H1 (cell line): Measurements from ENCODE around the gene CTCF. TPM values are rescaled to one million over a fixed set of nuclear protein-coding genes. Genes with fewer than 3 reads are reported as not detected.

Source experiments
- BRCA1 ChIP-seq: IDR thresholded peaks from 2 replicates; pipeline ENCODE4 v1.6.1; 2012; ENCODE audit warnings: low read depth, low read length, improper control_type of control experiment
- GTF2F1 ChIP-seq: IDR thresholded peaks from 2 replicates; pipeline ENCODE4 v1.6.1; 2012; ENCODE audit warnings: low read depth, low read length, improper control_type of control experiment, borderline replicate concordance
- MAFK ChIP-seq: IDR thresholded peaks from 2 replicates; pipeline ENCODE4 v1.6.1; 2012; ENCODE audit warnings: low read depth, mild to moderate bottlenecking, improper control_type of control experiment, low read length
- NANOG ChIP-seq: IDR thresholded peaks from 2 replicates; pipeline ENCODE4 v1.6.1; 2011; ENCODE audit warnings: low read length, low read depth, mild to moderate bottlenecking, inconsistent platforms; ENCODE audit not compliant: insufficient read depth, poor library complexity, severe bottlenecking
- NRF1 ChIP-seq: IDR thresholded peaks from 2 replicates; pipeline ENCODE4 v1.6.1; 2011; ENCODE audit warnings: mild to moderate bottlenecking, low read depth, low read length, improper control_type of control experiment
- TBP ChIP-seq: IDR thresholded peaks from 2 replicates; pipeline ENCODE4 v1.6.1; 2011; ENCODE audit warnings: low read depth, low read length, improper control_type of control experiment
- polyA plus RNA-seq, 7 experiments: library from polyadenylated mRNA; depleted of rRNA in 3 of 7; stranded (reverse) in 5 of 7; unstranded in 2 of 7; fragments of >200 nt in 5 of 7; fragments of 200-250 nt in 2 of 7; gene quantifications; 1 replicate in 5 of 7; 2 replicates in 1 of 7; 4 replicates in 1 of 7; pipeline versions ENCODE4 v1.2.1 to v1.2.3, GENCODE V29; 2011 to 2013; ENCODE audit warnings: missing spikeins in 2 of 7, mixed read lengths in 2 of 7
- total RNA-seq: library from RNA; stranded (reverse); fragmentation: NEBNext Ultra II Directional; extraction: Animal tissue kit (Norgen Biotek cat#: 25700); gene quantifications from 2 replicates; pipeline ENCODE4 v1.2.1, GENCODE V29; 2021
- TF ChIP-seq, protein P1 (sequence below): IDR thresholded peaks from 2 replicates; pipeline ENCODE4 v1.6.1; 2012; ENCODE audit warnings: inconsistent platforms

The CTCF gene
- total and polyA plus RNA-seq, 2 of the 8 experiments (the other 6 are each of a cell fraction or from before 2014, with no cell fraction given) = 32.4 to 66.0 TPM

DNA sequence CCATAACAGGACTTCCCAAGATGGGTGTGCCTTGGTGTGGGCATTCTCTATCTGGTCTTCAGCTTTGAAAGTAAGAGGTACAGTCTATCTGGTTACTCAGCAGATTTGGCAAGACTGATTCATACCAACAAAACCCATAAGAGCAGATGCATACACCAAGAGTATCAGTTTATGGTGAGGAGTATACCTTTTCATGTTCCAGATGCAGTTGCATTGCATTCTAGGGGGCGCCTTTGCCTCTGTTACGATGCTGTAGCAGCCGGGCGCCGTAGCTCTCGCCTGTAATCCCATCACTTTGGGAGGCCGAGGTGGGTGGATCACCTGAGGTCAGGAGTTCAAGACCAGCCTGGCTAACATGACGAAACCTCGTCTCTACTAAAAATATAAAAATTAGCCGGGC lies 51.5 kb downstream of the CTCF start (continued):
- no peak for TF ChIP-seq NRF1
- TF ChIP-seq BRCA1 = no peak
- no peak for TF ChIP-seq MAFK
- no peak for TF ChIP-seq NANOG
- no peak for TF ChIP-seq TBP
- no peak for TF ChIP-seq GTF2F1
- TF ChIP-seq, protein P1, sequence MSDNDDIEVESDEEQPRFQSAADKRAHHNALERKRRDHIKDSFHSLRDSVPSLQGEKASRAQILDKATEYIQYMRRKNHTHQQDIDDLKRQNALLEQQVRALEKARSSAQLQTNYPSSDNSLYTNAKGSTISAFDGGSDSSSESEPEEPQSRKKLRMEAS = no peak
